ENCODE results near the gene SRF. TPM values are rescaled to one million over a fixed set of nuclear protein-coding genes. Genes with fewer than 3 reads are reported as not detected.

SRF gene
- total and polyA plus RNA-seq, 9 donors: 21.0 to 73.3 (median 32.3) TPM

- peak in 2 of 5 donors; percentile 1 to 3 for DNase-seq
- H3K36me3 ChIP-seq: no peaks in the 10 kb centered on the region
- TF ChIP-seq EP300 (IDR thresholded peaks at IDR 0.05): no peak
- TF ChIP-seq CTCF (IDR thresholded peaks at IDR 0.05): no peak
- no peak for TF ChIP-seq POLR2A (IDR thresholded peaks at IDR 0.05)
- no peak overlapping the region for H3K27ac ChIP-seq
- H3K4me1 ChIP-seq (ENCODE audit: insufficient read depth): no peaks in the 10 kb centered on the region
- H3K4me3 ChIP-seq: no peak overlapping the region
- H3K9me3 ChIP-seq: no peaks in the 10 kb centered on the region
- no peaks in the 10 kb centered on the region for H3K27me3 ChIP-seq
- WGBS, 3 donors: 89 to 93% (median 92%) methylated on average over 5 of the region's 5 CpGs
- intact Hi-C loops (cut with DNase I): no loop called here
Measured at GRCh38 chr6:43193929-43194328, 22.9 kb downstream of the SRF start.

- peak in 1 of 5 donors; percentile 2 for DNase-seq
- TF ChIP-seq POLR2A (IDR thresholded peaks at IDR 0.05): no peak
- no peak for TF ChIP-seq EP300 (IDR thresholded peaks at IDR 0.05)
- no peak for TF ChIP-seq CTCF (IDR thresholded peaks at IDR 0.05)
- no peak overlapping the region for H3K27ac ChIP-seq
- no peaks in the 10 kb centered on the region for H3K36me3 ChIP-seq
- H3K27me3 ChIP-seq: no peaks in the 10 kb centered on the region
- H3K9me3 ChIP-seq: no peaks in the 10 kb centered on the region
- 78 to 88% (median 82%) methylated on average over 5 of the region's 5 CpGs for WGBS, 3 donors
- H3K4me1 ChIP-seq (ENCODE audit: insufficient read depth): no peaks in the 10 kb centered on the region
- no peak overlapping the region for H3K4me3 ChIP-seq
- intact Hi-C loops (cut with DNase I): no loop called here
Measured at GRCh38 chr6:43196337-43196736, 25.3 kb downstream of the SRF start.

GRCh38 chr6:43199912-43200311 is 28.8 kb downstream of the SRF start:
- Histone ChIP-seq H3K4me3 (no peak overlapping the region), H3K27ac (no peak overlapping the region), H3K36me3 (no peaks in the 10 kb centered on the region), H3K4me1 (ENCODE audit: insufficient read depth) (no peaks in the 10 kb centered on the region), H3K9me3 (no peaks in the 10 kb centered on the region), H3K27me3 (no peaks in the 10 kb centered on the region)
- WGBS, 3 donors: 87 to 89% (median 87%) methylated on average over 6 of the region's 6 CpGs
- intact Hi-C loops (cut with DNase I): no loop called here
- DNase-seq: peak in 1 of 5 donors; percentile 4
- TF ChIP-seq POLR2A (IDR thresholded peaks at IDR 0.05) (no peak), CTCF (IDR thresholded peaks at IDR 0.05) (no peak), EP300 (IDR thresholded peaks at IDR 0.05) (no peak)

- WGBS, 3 donors: 80 to 90% (median 83%) methylated on average over 6 of the region's 6 CpGs
- intact Hi-C loops (cut with DNase I): no loop called here
- no peaks in the 10 kb centered on the region for H3K36me3 ChIP-seq
- TF ChIP-seq CTCF (IDR thresholded peaks at IDR 0.05): no peak
- TF ChIP-seq EP300 (IDR thresholded peaks at IDR 0.05): no peak
- no peak for TF ChIP-seq POLR2A (IDR thresholded peaks at IDR 0.05)
- peak in 1 of 5 donors; percentile 15 for DNase-seq
- H3K27me3 ChIP-seq: no peaks in the 10 kb centered on the region
- no peaks in the 10 kb centered on the region for H3K9me3 ChIP-seq
- H3K4me1 ChIP-seq (ENCODE audit: insufficient read depth): no peaks in the 10 kb centered on the region
- H3K4me3 ChIP-seq: no peak overlapping the region
- no peak overlapping the region for H3K27ac ChIP-seq
Measured at GRCh38 chr6:43200541-43200940, 29.5 kb downstream of the SRF start.
